Measurements from ENCODE around the gene HMSD.

HMSD gene

GRCh38 chr18:63960891-63961290, 11.8 kb downstream of the HMSD start:
- no peak for DNase-seq

GRCh38 chr18:63961435-63961980, 12.4 kb downstream of the HMSD start:
- DNase-seq: no peak

DNA sequence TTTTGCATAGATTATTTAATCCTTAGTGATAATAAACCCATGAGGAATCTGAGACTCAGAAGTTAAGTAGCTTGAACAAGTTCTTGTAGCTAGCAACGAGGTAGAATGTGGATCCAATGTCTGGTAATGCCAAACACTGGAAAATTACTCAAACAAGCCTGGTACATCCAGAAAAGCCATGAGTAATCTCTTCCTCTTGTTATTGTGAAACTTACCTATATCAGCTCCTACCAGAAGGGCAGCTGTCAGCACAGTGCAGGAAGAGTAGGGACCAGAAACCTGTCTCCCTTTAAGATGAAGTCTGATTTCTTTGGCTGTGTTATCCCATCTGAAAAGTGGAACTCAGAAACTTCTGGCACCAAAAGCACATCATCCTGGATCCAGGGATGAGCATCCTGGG, 13.0 kb downstream of the HMSD start:
- no peak for DNase-seq

- DNase-seq: no peak
Measured at GRCh38 chr18:63963615-63964256, 14.6 kb downstream of the HMSD start.

DNA sequence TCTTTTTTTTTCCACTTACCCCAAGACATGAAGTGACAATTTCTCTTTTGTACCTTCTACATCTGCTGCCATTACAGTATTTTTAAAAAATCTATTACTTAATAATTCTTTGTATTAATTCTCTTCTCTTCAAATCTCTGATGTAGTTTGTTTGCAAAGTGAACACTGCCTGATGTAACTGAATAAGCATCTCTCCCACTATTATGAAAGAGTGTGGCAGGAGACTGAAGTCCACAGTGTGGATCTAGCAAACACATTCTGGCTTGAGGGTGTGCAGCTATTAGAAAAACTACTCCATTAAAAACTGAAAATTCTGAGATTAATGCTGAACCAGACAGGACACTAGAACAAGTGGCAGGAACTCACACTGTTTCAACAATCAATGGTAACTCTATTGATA, 15.8 kb downstream of the HMSD start:
- DNase-seq: no peak

GRCh38 chr18:63965716-63966330, 16.7 kb downstream of the HMSD start:
- no peak for DNase-seq

GRCh38 chr18:63969942-63970808, 21.1 kb downstream of the HMSD start, which contains the start of gene SERPINB8:
TSS of gene SERPINB8 (plus strand) at chr18:63970081. CDS start at chr18:63978309, 8,228 bp downstream.
- DNase-seq: peak; percentile 94

- DNase-seq: no peak
Measured at GRCh38 chr18:63970809-63971205, 21.7 kb downstream of the HMSD start.

GRCh38 chr18:63971320-63972001, 22.4 kb downstream of the HMSD start:
- no peak for DNase-seq

DNA sequence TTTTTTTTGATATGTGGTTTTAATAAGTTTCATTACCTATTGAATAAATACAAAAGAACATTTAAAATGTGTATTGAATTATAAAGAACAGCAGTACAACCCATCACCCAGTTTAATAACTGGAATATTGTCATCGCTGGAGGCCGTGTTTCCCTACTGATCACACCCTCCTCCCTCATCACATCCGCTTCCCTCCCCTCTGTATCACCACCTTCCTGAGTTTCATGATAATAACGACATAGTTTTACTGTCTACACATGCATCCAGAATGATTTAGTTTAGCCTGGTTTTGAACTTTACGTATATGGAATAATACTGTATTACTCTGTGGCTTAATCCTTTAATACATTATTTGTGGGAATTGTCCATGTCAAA, 22.9 kb downstream of the HMSD start:
- no peak for DNase-seq

- no peak for DNase-seq
Measured at GRCh38 chr18:63974991-63975390, 25.9 kb downstream of the HMSD start.

- DNase-seq: no peak
Measured at GRCh38 chr18:63975628-63976027, 26.5 kb downstream of the HMSD start.

- DNase-seq: no peak
Measured at GRCh38 chr18:63977040-63977439, 27.9 kb downstream of the HMSD start.

DNA sequence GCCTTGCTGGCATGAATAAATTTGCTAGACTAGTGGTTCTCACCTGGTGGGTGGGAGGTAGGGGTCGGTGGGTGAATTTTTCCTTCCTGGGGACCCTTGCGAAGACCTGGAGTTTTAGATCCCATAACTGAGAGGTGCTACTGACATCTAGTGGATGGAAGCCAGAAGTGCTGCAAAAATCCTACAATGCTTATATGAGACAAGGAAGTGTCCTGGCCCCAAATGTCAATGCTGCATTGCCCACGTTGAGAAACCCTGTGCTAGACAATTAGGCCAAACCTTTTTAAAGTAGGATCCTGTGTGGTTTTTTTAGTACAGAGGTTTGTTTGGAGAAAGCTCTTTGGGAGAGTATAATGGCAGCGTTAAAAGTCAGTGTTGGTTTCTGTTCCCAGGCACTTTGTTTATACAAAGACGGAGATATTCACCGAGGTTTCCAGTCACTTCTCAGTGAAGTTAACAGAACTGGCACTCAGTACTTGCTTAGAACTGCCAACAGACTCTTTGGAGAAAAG, 30.4 kb downstream of the HMSD start:
- peak; percentile 31 for DNase-seq

DNA sequence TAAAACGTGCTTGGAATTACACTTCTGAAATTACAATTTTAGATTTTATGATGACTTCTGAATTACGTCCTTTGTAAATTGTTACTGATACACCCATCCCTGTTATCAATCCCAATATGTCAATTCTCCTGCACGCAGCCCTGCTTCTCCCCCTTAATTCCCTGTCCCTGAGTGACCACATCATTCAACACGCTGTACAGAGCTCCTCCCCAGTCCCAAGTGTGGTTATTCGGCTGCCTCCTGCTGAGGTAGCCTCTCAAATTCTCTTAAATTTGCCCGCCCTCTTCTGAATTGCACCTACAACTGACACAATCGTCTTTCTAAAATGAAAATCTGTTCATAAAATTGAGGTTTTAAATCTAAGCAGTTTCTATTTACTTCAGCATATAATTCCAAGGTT, 30.9 kb downstream of the HMSD start:
- no peak for DNase-seq

GRCh38 chr18:63980896-63981460, 31.9 kb downstream of the HMSD start:
- DNase-seq: no peak

GRCh38 chr18:63981719-63982118, 32.6 kb downstream of the HMSD start:
- no peak for DNase-seq

- DNase-seq: no peak
Measured at GRCh38 chr18:63982361-63982760, 33.3 kb downstream of the HMSD start.

DNA sequence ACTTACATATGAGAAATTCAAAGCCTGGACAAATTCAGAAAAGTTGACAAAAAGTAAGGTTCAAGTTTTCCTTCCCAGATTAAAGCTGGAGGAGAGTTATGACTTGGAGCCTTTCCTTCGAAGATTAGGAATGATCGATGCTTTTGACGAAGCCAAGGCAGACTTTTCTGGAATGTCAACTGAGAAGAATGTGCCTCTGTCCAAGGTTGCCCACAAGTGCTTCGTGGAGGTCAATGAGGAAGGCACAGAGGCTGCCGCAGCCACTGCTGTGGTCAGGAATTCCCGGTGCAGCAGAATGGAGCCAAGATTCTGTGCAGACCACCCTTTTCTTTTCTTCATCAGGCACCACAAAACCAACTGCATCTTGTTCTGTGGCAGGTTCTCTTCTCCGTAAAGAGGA, 37.8 kb downstream of the HMSD start:
- no peak for DNase-seq

GRCh38 chr18:63987743-63988142, 38.6 kb downstream of the HMSD start:
- no peak for DNase-seq

DNA sequence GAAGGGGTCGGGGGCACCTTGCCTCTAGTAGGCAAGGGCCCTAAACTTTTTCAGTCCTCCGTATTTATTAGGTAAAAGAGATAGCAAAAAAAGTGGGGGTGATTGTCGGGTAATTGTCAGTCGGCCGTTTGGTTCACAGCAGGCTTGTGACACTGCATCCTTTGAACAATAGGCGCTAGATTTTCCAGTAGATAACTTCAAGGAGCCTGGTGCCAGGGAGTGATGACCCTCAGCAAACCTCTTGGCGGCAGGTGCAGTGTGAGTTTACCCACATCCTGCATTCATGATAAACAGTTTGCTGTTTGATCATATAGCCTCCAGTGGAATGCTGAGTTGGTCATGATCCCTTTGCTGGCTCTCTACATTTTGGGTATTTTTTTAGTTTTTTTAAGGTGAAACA, 43.6 kb downstream of the HMSD start:
- no peak for DNase-seq

DNA sequence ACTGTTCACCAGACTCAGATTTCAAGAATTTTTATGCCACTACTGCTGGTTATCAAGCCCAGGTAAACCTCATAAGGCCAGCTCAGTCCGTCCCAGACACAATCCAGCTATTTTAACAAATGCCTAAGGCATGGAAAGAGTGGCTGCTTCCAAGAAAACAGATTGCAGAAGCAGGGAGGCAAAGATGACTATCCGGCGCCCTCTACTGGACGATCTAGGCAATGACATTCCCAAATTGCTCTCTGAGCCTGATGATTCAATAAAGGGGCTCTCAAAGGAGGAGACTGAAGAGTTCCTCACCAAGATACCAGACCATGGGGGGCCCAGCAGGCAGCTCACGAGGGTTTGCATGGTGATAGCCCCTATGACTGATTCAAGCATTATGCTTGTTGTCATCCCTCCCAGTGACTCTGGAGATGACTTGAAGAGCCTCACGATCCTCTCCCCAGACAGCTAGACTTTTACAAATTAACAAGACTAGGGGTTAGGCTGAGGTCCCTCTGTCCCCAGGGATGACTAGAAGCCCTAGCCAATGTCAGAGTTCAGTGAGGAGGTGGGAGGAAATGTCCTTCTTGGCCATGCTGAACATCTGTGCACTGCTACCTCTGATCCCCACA, 45.8 kb downstream of the HMSD start:
- peak; percentile 6 for DNase-seq

Data from NCI-H1436 (cell line).